Ovary (tissue), 3 donors: ENCODE data around the gene CCT2.

Experiments
- EP300 ChIP-seq: sonication (generic); formaldehyde crosslinking; IDR thresholded peaks from one replicate; pipeline ENCODE4 v1.6.1; 2017; ENCODE audit warnings: antibody characterized with exemption
- TF ChIP-seq, protein P1 (sequence below), 3 donors: fragments of 450-650 bp in 2 of 3; fragments of 200-600 bp in 1 of 3; IDR thresholded peaks; one replicate each; pipeline versions ENCODE4 v1.5.1 to v1.8.0; 2016 to 2022; ENCODE audit warnings: antibody characterized with exemption in 3 of 3, mild to moderate bottlenecking in 1 of 3
- donor health status: DM: no; HTN: no; CAD: no.

DNA sequence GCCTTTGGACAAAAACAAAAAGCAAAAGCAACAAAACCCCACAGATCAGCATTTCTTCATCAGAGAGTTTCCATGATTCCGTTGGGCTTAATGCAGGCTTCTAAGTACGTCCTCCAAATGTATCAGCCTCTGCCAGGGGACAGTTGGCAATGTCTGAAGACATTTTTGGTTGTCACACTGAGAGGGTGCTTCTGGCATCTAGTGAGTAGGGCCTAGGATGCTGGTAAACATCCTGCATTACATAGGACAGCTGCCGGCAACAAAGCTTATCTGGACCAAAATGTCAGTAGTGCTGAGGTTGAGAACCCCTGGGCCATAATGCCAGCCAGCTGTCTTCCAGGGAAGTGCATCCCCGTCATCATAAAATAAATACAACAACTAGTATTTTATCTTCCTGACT, 34.8 kb downstream of the CCT2 start:
- TF ChIP-seq, protein P1, sequence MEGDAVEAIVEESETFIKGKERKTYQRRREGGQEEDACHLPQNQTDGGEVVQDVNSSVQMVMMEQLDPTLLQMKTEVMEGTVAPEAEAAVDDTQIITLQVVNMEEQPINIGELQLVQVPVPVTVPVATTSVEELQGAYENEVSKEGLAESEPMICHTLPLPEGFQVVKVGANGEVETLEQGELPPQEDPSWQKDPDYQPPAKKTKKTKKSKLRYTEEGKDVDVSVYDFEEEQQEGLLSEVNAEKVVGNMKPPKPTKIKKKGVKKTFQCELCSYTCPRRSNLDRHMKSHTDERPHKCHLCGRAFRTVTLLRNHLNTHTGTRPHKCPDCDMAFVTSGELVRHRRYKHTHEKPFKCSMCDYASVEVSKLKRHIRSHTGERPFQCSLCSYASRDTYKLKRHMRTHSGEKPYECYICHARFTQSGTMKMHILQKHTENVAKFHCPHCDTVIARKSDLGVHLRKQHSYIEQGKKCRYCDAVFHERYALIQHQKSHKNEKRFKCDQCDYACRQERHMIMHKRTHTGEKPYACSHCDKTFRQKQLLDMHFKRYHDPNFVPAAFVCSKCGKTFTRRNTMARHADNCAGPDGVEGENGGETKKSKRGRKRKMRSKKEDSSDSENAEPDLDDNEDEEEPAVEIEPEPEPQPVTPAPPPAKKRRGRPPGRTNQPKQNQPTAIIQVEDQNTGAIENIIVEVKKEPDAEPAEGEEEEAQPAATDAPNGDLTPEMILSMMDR (IDR thresholded peaks at IDR 0.05), result no peak
- TF ChIP-seq EP300, result no peak
